HG03571 (cell line): ENCODE measurements around the gene ALOX5AP.

ENCODE experiments used
- ATAC-seq: cut with Tn5 transposase; IDR thresholded peaks from one replicate; pipeline ENCODE4 v1.9.1; 2021; ENCODE audit not compliant: unreplicated experiment

Gene ALOX5AP

GRCh38 chr13:30796631-30797601 is 61.6 kb downstream of the ALOX5AP start:
- ATAC-seq = no peak

- ATAC-seq = no peak
Observed at GRCh38 chr13:30797847-30798535, 62.6 kb downstream of the ALOX5AP start.

GRCh38 chr13:30798776-30799355 is 63.5 kb downstream of the ALOX5AP start:
- ATAC-seq = no peak

GRCh38 chr13:30799356-30799824 is 64.0 kb downstream of the ALOX5AP start:
- ATAC-seq = no peak

- no peak for ATAC-seq
Observed at GRCh38 chr13:30800107-30800506, 64.8 kb downstream of the ALOX5AP start.

GRCh38 chr13:30802501-30802900 is 67.2 kb downstream of the ALOX5AP start:
- peak; percentile 8 for ATAC-seq

- peak; percentile 89 for ATAC-seq
Observed at GRCh38 chr13:30802953-30803478, 67.7 kb downstream of the ALOX5AP start.

GRCh38 chr13:30803749-30804148 is 68.4 kb downstream of the ALOX5AP start:
- no peak for ATAC-seq

GRCh38 chr13:30804474-30804873 is 69.1 kb downstream of the ALOX5AP start:
- no peak for ATAC-seq

- ATAC-seq = no peak
Observed at GRCh38 chr13:30805132-30805537, 69.8 kb downstream of the ALOX5AP start.

- ATAC-seq = no peak
Observed at GRCh38 chr13:30805603-30806011, 70.3 kb downstream of the ALOX5AP start.

GRCh38 chr13:30806784-30807183 is 71.4 kb downstream of the ALOX5AP start:
- ATAC-seq = no peak

- ATAC-seq = no peak
Observed at GRCh38 chr13:30807392-30807791, 72.0 kb downstream of the ALOX5AP start.

- ATAC-seq = no peak
Observed at GRCh38 chr13:30808600-30808999, 73.3 kb downstream of the ALOX5AP start.

GRCh38 chr13:30809787-30810186 is 74.4 kb downstream of the ALOX5AP start:
- ATAC-seq = no peak

- no peak for ATAC-seq
Observed at GRCh38 chr13:30810261-30810701, 74.9 kb downstream of the ALOX5AP start.

GRCh38 chr13:30810801-30811200 is 75.5 kb downstream of the ALOX5AP start:
- ATAC-seq = no peak
